Breast epithelium (tissue), 3 donors: ENCODE measurements around the gene SIK1.

Source experiments
- CTCF ChIP-seq, 3 donors: fragments of 450-650 bp; IDR thresholded peaks; one replicate each; pipeline ENCODE4 v1.5.1; 2016 to 2017; ENCODE audit warnings: antibody characterized with exemption in 3 of 3, mild to moderate bottlenecking in 3 of 3, moderate library complexity in 3 of 3
- POLR2A ChIP-seq: fragments of 450-650 bp; IDR thresholded peaks from one replicate; pipeline ENCODE4 v1.6.1; 2016; ENCODE audit warnings: antibody characterized with exemption, mild to moderate bottlenecking, moderate library complexity
- POLR2AphosphoS5 ChIP-seq, 3 donors: sonication (generic); formaldehyde crosslinking; IDR thresholded peaks; one replicate each; pipeline ENCODE4 v1.6.1; 2017; ENCODE audit warnings: antibody characterized with exemption in 3 of 3

- TF ChIP-seq CTCF (IDR thresholded peaks at IDR 0.05) (no peak), POLR2AphosphoS5 (IDR thresholded peaks at IDR 0.05) (no peak), POLR2A (no peak)
These were observed 55.1 kb downstream of the SIK1 start for GRCh38 chr21:43371786-43372185.
